Ovary (tissue), 9 donors: Measurements from ENCODE around the gene ZNF664. TPM values are rescaled to one million over a fixed set of nuclear protein-coding genes. Genes with fewer than 3 reads are reported as not detected.

Experiments used
- DNase-seq, 5 donors: peaks; one replicate each; pipeline ENCODE4 v3.0.0-alpha.2; 2019 to 2020
- H3K27ac ChIP-seq, 2 donors: fragments of 200-600 bp; one replicate each; pipeline versions ENCODE4 v1.5.1 to v1.8.0; 2019 to 2022
- H3K27me3 ChIP-seq: fragments of 200-600 bp; one replicate; pipeline ENCODE4 v1.8.0; 2022
- H3K36me3 ChIP-seq: fragments of 200-600 bp; sonication (generic); one replicate; pipeline ENCODE4 v1.5.1; 2019
- H3K4me1 ChIP-seq: one replicate; pipeline ENCODE4 v1.8.1; 2013; ENCODE audit warnings: mild to moderate bottlenecking, moderate library complexity; ENCODE audit not compliant: insufficient read depth
- H3K4me3 ChIP-seq: fragments of 200-600 bp; sonication (generic); one replicate; pipeline ENCODE4 v1.5.1; 2017
- H3K9me3 ChIP-seq, 2 donors: fragments of 200-600 bp in 1 of 2; sonication (generic) in 1 of 2; one replicate each; pipeline versions ENCODE4 v1.5.1 to v1.8.1; 2013 to 2019; ENCODE audit warnings: mild to moderate bottlenecking in 1 of 2, moderate library complexity in 1 of 2
- CTCF ChIP-seq, 3 donors: fragments of 450-650 bp in 2 of 3; fragments of 200-600 bp in 1 of 3; IDR thresholded peaks; one replicate each; pipeline versions ENCODE4 v1.5.1 to v1.8.0; 2016 to 2022; ENCODE audit warnings: antibody characterized with exemption in 3 of 3, mild to moderate bottlenecking in 1 of 3
- EP300 ChIP-seq: sonication (generic); formaldehyde crosslinking; IDR thresholded peaks from one replicate; pipeline ENCODE4 v1.6.1; 2017; ENCODE audit warnings: antibody characterized with exemption
- POLR2A ChIP-seq: fragments of 450-650 bp; IDR thresholded peaks from one replicate; pipeline ENCODE4 v1.6.1; 2017; ENCODE audit warnings: antibody characterized with exemption, mild to moderate bottlenecking, moderate library complexity
- WGBS, 3 donors: extraction: QIAGEN DNeasy Blood & Tissue Kit in 1 of 3; methylation state at CpG; one replicate each; pipeline versions ENCODE4 v1.1.5 to v1.1.7; 2013 to 2017; 5-methylcytosine and 5-hydroxymethylcytosine counted together
- intact Hi-C, 4 donors: fragments of 100-400 bp; cut with DNase I; formaldehyde crosslinking; loops; one replicate each; pipeline versions ENCODE4 v1.11.0 to v1.15.1; 2022 to 2023
- polyA plus RNA-seq, 2 donors: library from polyadenylated mRNA; stranded (reverse); fragments of 200-250 nt in 1 of 2; fragments of 350-450 nt in 1 of 2; fragmentation: Illumina TruSeq in 1 of 2; extraction: RNeasy Lipid Tissue Mini Kit (QIAGEN cat#74804) in 1 of 2; gene quantifications; one replicate each; pipeline ENCODE4 v1.2.3, GENCODE V29; 2013 to 2014
- total RNA-seq, 7 donors: library from RNA; depleted of rRNA in 2 of 7; stranded (reverse); fragments of >200 nt in 2 of 7; fragmentation: NEBNext Ultra II Directional in 3 of 7; extraction: Animal tissue kit (Norgen Biotek cat#: 25700) in 3 of 7; gene quantifications; one replicate each; pipeline versions ENCODE4 v1.1.0 to v1.2.4, GENCODE V29; 2016 to 2023
- donor health status: DM: no; HTN: no; CAD: no; lungs with moderate emphysema.
- donor health status: DM: no; HTN: no; CAD: no.
- donor health status: Bipolar disorder and iron deficiency.
- donor health status: DM: yes; HTN: yes; CAD: no.
- donor health status: DM: no; HTN: no; CAD: no.
- donor health status: DM: yes; HTN: yes; CAD: no.

The ZNF664 gene
- total and polyA plus RNA-seq, 9 donors, result 33.5 to 74.7 (median 58.6) TPM

- Histone ChIP-seq H3K36me3 (no peaks in the 10 kb centered on the region), H3K27me3 (no peaks in the 10 kb centered on the region), H3K4me1 (peaks cover 4% of the 10 kb centered on the region), H3K9me3 (no peaks in the 10 kb centered on the region), H3K4me3 (no peak overlapping the region), H3K27ac (no peak overlapping the region)
- 70 to 81% (median 73%) methylated on average over 2 of the region's 2 CpGs for WGBS, 3 donors
- no peak for TF ChIP-seq POLR2A
- no peak for TF ChIP-seq CTCF (IDR thresholded peaks at IDR 0.05)
- no peak for TF ChIP-seq EP300
- no peak for DNase-seq
- intact Hi-C loops, result no loop called here
These were observed 45.5 kb downstream of the ZNF664 start for GRCh38 chr12:124018539-124018938.

GRCh38 chr12:124019115-124019514 lies 46.1 kb downstream of the ZNF664 start:
- no peak overlapping the region for H3K27ac ChIP-seq
- intact Hi-C loops, result no loop called here
- H3K36me3 ChIP-seq, result no peaks in the 10 kb centered on the region

GRCh38 chr12:124020514-124020949 lies 47.5 kb downstream of the ZNF664 start:
- no peak overlapping the region for H3K27ac ChIP-seq
- intact Hi-C loops, result loop anchor here in 1 of 4 donors (10.0 kb wide), 1 partner anchor 116 kb away; no protein-coding TSS in a partner anchor
- 55 to 65% (median 59%) methylated on average over 2 of the region's 2 CpGs for WGBS, 3 donors

More at GRCh38 chr12:124019115-124019514, 46.1 kb downstream of the ZNF664 start:
- no peaks in the 10 kb centered on the region for H3K27me3 ChIP-seq
- H3K4me1 ChIP-seq, result peaks cover 4% of the 10 kb centered on the region
- no peak overlapping the region for H3K4me3 ChIP-seq
- no peak for DNase-seq
- TF ChIP-seq CTCF (IDR thresholded peaks at IDR 0.05) (no peak), EP300 (no peak), POLR2A (no peak)
- H3K9me3 ChIP-seq, result no peaks in the 10 kb centered on the region

GRCh38 chr12:124021007-124021406 lies 48.0 kb downstream of the ZNF664 start:
- Histone ChIP-seq H3K36me3 (no peaks in the 10 kb centered on the region), H3K4me1 (peaks cover 4% of the 10 kb centered on the region), H3K9me3 (no peaks in the 10 kb centered on the region), H3K27me3 (no peaks in the 10 kb centered on the region), H3K27ac (no peak overlapping the region), H3K4me3 (no peak overlapping the region)
- 69 to 80% (median 79%) methylated on average over 3 of the region's 3 CpGs for WGBS, 3 donors
- intact Hi-C loops, result loop anchor here in 1 of 4 donors (10.0 kb wide), 1 partner anchor 116 kb away; no protein-coding TSS in a partner anchor
- DNase-seq, result no peak
- TF ChIP-seq EP300, result no peak

More at GRCh38 chr12:124020514-124020949, 47.5 kb downstream of the ZNF664 start:
- TF ChIP-seq POLR2A, result no peak
- no peak for TF ChIP-seq CTCF (IDR thresholded peaks at IDR 0.05)
- TF ChIP-seq EP300, result no peak
- Histone ChIP-seq H3K4me3 (no peak overlapping the region), H3K9me3 (no peaks in the 10 kb centered on the region), H3K4me1 (peaks cover 4% of the 10 kb centered on the region), H3K27me3 (no peaks in the 10 kb centered on the region), H3K36me3 (no peaks in the 10 kb centered on the region)
- DNase-seq, result peak in 1 of 5 donors; percentile 17

- no peak overlapping the region for H3K4me3 ChIP-seq
- 91 to 94% (median 92%) methylated on average over 3 of the region's 3 CpGs for WGBS, 3 donors
- H3K36me3 ChIP-seq, result no peaks in the 10 kb centered on the region
- H3K4me1 ChIP-seq, result peaks cover 4% of the 10 kb centered on the region
- no peaks in the 10 kb centered on the region for H3K27me3 ChIP-seq
- intact Hi-C loops, result loop anchor here in 1 of 4 donors (10.0 kb wide), 1 partner anchor 117 kb away; no protein-coding TSS in a partner anchor
- TF ChIP-seq POLR2A (no peak), EP300 (no peak), CTCF (IDR thresholded peaks at IDR 0.05) (no peak)
- H3K9me3 ChIP-seq, result no peaks in the 10 kb centered on the region
- no peak overlapping the region for H3K27ac ChIP-seq
- DNase-seq, result no peak
These were observed 49.1 kb downstream of the ZNF664 start for GRCh38 chr12:124022161-124022560.
